Ishikawa (cell line): Measurements from ENCODE around the gene SSBP3.

ENCODE experiments used
- EP300 ChIP-seq: IDR thresholded peaks from 2 replicates; pipeline ENCODE4 v1.6.1; 2012; ENCODE audit warnings: borderline replicate concordance
- FOXM1 ChIP-seq: IDR thresholded peaks from 2 replicates; pipeline ENCODE4 v1.6.1; 2012; ENCODE audit warnings: low read depth, borderline replicate concordance
- RAD21 ChIP-seq: IDR thresholded peaks from 2 replicates; pipeline ENCODE4 v1.6.1; 2012; ENCODE audit warnings: low read depth
- TEAD4 ChIP-seq: IDR thresholded peaks from 2 replicates; pipeline ENCODE4 v1.6.1; 2012
- YY1 ChIP-seq: IDR thresholded peaks from 2 replicates; pipeline ENCODE4 v1.6.1; 2012; ENCODE audit warnings: low read depth
- ZBTB7A ChIP-seq: IDR thresholded peaks from 2 replicates; pipeline ENCODE4 v1.6.1; 2012; ENCODE audit warnings: low read depth

DNA sequence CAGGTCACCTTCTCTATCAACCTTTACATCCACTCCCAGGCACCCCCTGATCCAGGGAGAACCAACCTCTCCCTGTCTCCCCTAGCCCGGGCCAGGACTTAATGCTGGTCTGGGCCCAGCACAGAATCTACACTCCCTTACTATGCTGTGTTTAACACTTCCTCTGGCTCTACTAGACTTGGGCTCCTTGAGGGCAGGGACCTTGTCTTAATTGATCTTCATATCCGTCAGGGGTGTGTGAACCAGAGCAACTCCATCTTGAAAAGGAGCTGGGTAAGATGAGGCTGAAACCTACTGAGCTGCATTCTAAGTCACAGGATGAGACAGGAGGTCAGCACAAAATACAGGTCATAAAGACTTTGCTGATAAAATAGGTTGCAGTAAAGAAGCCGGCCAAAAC is 98.9 kb downstream of the SSBP3 start:
- no peak for TF ChIP-seq RAD21
- TF ChIP-seq EP300, result no peak
- TF ChIP-seq YY1, result no peak
- no peak for TF ChIP-seq ZBTB7A
- TF ChIP-seq FOXM1, result no peak
- no peak for TF ChIP-seq TEAD4
